ENCODE data around the gene SIK3.

- TF ChIP-seq CTCF (IDR thresholded peaks at IDR 0.05) = no peak
- TF ChIP-seq MAX (IDR thresholded peaks at IDR 0.05; ENCODE audit: low read depth) = no peak
- TF ChIP-seq NFIC (IDR thresholded peaks at IDR 0.05; ENCODE audit: borderline replicate concordance) = no peak
- no peak for TF ChIP-seq EP300 (IDR thresholded peaks at IDR 0.05; ENCODE audit: borderline replicate concordance in 1 of 2, low read depth in 1 of 2, low read length in 1 of 2)
- TF ChIP-seq RXRA (IDR thresholded peaks at IDR 0.05; ENCODE audit: borderline replicate concordance, low read depth) = no peak
- no peak for TF ChIP-seq TCF12 (IDR thresholded peaks at IDR 0.05)
- TF ChIP-seq GABPA (IDR thresholded peaks at IDR 0.05; ENCODE audit: low read depth) = no peak
Measured at GRCh38 chr11:116976941-116977570, 121.2 kb downstream of the SIK3 start.
